GM21381 (cell line): Measurements from ENCODE around the gene HAP1.
A peak's percentile ranks its signal among the peaks of the same experiment; 100 is the strongest.
"Not testable (repeated sequence)": the region's sequence is repeated elsewhere in the genome, so short reads cannot be mapped to it uniquely, and the experiment has no call there.

ENCODE experiments used
- ATAC-seq: cut with Tn5 transposase; IDR thresholded peaks from one replicate; pipeline ENCODE4 v1.9.1; 2021; ENCODE audit warnings: mild to moderate bottlenecking, moderate library complexity; ENCODE audit not compliant: unreplicated experiment

HAP1 gene

GRCh38 chr17:41692722-41693521 is 41.5 kb downstream of the HAP1 start:
- ATAC-seq: no peak

GRCh38 chr17:41691031-41691777 is 43.2 kb downstream of the HAP1 start:
- no peak for ATAC-seq

GRCh38 chr17:41690497-41690896 is 43.9 kb downstream of the HAP1 start:
- no peak for ATAC-seq

GRCh38 chr17:41689497-41690299 is 44.7 kb downstream of the HAP1 start:
- ATAC-seq: no peak

- peak; percentile 72 for ATAC-seq
These were observed 45.6 kb downstream of the HAP1 start, which contains the start of gene EIF1 for GRCh38 chr17:41688641-41689496. EIF1 (plus strand) TSS chr17:41688885; CDS start chr17:41689039, 154 bp downstream.

GRCh38 chr17:41687828-41688640 is 46.4 kb downstream of the HAP1 start:
- no peak for ATAC-seq

GRCh38 chr17:41686281-41686680 is 48.2 kb downstream of the HAP1 start:
- ATAC-seq: no peak

- not testable (repeated sequence) for ATAC-seq
These were observed 48.7 kb downstream of the HAP1 start for GRCh38 chr17:41685753-41686152.

- ATAC-seq: no peak
These were observed 50.4 kb downstream of the HAP1 start for GRCh38 chr17:41684035-41684434.

GRCh38 chr17:41683441-41684007 is 50.9 kb downstream of the HAP1 start:
- ATAC-seq: no peak

GRCh38 chr17:41682631-41683030 is 51.8 kb downstream of the HAP1 start:
- ATAC-seq: no peak

- ATAC-seq: no peak
These were observed 52.7 kb downstream of the HAP1 start for GRCh38 chr17:41681776-41682175.

- no peak for ATAC-seq
These were observed 53.9 kb downstream of the HAP1 start for GRCh38 chr17:41680426-41681040.

- ATAC-seq: no peak
These were observed 54.6 kb downstream of the HAP1 start for GRCh38 chr17:41679740-41680425.

GRCh38 chr17:41678907-41679739 is 55.3 kb downstream of the HAP1 start:
- peak; percentile 64 for ATAC-seq

- ATAC-seq: peak; percentile 17
These were observed 56.0 kb downstream of the HAP1 start for GRCh38 chr17:41678411-41678906.

- ATAC-seq: no peak
These were observed 58.4 kb downstream of the HAP1 start for GRCh38 chr17:41676058-41676419.
